ENCODE data around the gene SEMA3C.

SEMA3C gene

GRCh38 chr7:80907612-80908011, 11.2 kb downstream of the SEMA3C start:
- Mint-ChIP-seq H3K4me3 (no peak overlapping the region), H3K9me3 (no peaks in the 10 kb centered on the region)

DNA sequence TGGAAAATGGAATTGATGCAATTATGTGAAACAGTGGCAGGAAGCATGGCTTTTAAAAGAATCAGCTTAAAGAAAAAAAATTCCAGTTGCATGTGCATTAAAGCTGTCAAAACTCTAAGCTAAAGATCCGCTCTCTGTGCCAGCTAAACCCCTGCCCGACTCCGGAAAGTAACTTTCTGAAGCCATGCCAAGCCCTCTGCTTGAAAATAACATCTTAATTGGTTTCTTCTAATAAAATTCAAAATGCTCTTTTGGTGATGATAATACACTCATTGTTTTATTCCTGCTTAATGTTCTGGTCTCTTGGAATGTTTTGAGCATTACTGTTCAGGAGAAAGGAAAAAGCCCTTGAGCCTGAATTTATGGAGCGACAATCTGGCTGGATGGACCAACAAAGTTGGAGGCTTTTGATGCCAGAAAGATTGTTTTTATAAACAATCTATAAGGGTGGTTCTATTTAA, 11.7 kb downstream of the SEMA3C start:
- no peaks in the 10 kb centered on the region for H3K27me3 Mint-ChIP-seq
- no peaks in the 10 kb centered on the region for H3K9me3 Mint-ChIP-seq

More at GRCh38 chr7:80907612-80908011, 11.2 kb downstream of the SEMA3C start:
- no peaks in the 10 kb centered on the region for H3K4me1 Mint-ChIP-seq
- no peaks in the 10 kb centered on the region for H3K27me3 Mint-ChIP-seq
- H3K27ac Mint-ChIP-seq, result no peak overlapping the region
- no peaks in the 10 kb centered on the region for H3K36me3 Mint-ChIP-seq
- ATAC-seq, result no peak

GRCh38 chr7:80905334-80905733, 13.5 kb downstream of the SEMA3C start:
- no peak for ATAC-seq

More for the DNA sequence above, 11.7 kb downstream of the SEMA3C start:
- Mint-ChIP-seq H3K36me3 (no peaks in the 10 kb centered on the region), H3K27ac (no peak overlapping the region), H3K4me1 (no peaks in the 10 kb centered on the region), H3K4me3 (no peak overlapping the region)
- no peak for ATAC-seq

GRCh38 chr7:80902716-80903308, 16.0 kb downstream of the SEMA3C start:
- Mint-ChIP-seq H3K27ac (no peak overlapping the region), H3K4me1 (no peaks in the 10 kb centered on the region), H3K27me3 (no peaks in the 10 kb centered on the region)

More at GRCh38 chr7:80905334-80905733, 13.5 kb downstream of the SEMA3C start:
- no peak overlapping the region for H3K27ac Mint-ChIP-seq
- H3K4me3 Mint-ChIP-seq, result no peak overlapping the region
- no peaks in the 10 kb centered on the region for H3K27me3 Mint-ChIP-seq
- H3K36me3 Mint-ChIP-seq, result no peaks in the 10 kb centered on the region
- no peaks in the 10 kb centered on the region for H3K4me1 Mint-ChIP-seq
- H3K9me3 Mint-ChIP-seq, result no peaks in the 10 kb centered on the region

GRCh38 chr7:80902019-80902418, 16.8 kb downstream of the SEMA3C start:
- no peaks in the 10 kb centered on the region for H3K4me1 Mint-ChIP-seq

More at GRCh38 chr7:80902716-80903308, 16.0 kb downstream of the SEMA3C start:
- no peak for ATAC-seq
- Mint-ChIP-seq H3K36me3 (no peaks in the 10 kb centered on the region), H3K4me3 (no peak overlapping the region), H3K9me3 (no peaks in the 10 kb centered on the region)

GRCh38 chr7:80900583-80901576, 18.0 kb downstream of the SEMA3C start:
- H3K4me3 Mint-ChIP-seq, result no peak overlapping the region
- H3K27me3 Mint-ChIP-seq, result no peaks in the 10 kb centered on the region
- H3K27ac Mint-ChIP-seq, result no peak overlapping the region
- peaks cover 3% of the 10 kb centered on the region for H3K9me3 Mint-ChIP-seq
- no peaks in the 10 kb centered on the region for H3K36me3 Mint-ChIP-seq
- no peaks in the 10 kb centered on the region for H3K4me1 Mint-ChIP-seq
- ATAC-seq, result no peak

More at GRCh38 chr7:80902019-80902418, 16.8 kb downstream of the SEMA3C start:
- ATAC-seq, result no peak
- H3K36me3 Mint-ChIP-seq, result no peaks in the 10 kb centered on the region
- no peak overlapping the region for H3K4me3 Mint-ChIP-seq
- H3K27me3 Mint-ChIP-seq, result no peaks in the 10 kb centered on the region
- H3K9me3 Mint-ChIP-seq, result peaks cover 3% of the 10 kb centered on the region
- H3K27ac Mint-ChIP-seq, result no peak overlapping the region

DNA sequence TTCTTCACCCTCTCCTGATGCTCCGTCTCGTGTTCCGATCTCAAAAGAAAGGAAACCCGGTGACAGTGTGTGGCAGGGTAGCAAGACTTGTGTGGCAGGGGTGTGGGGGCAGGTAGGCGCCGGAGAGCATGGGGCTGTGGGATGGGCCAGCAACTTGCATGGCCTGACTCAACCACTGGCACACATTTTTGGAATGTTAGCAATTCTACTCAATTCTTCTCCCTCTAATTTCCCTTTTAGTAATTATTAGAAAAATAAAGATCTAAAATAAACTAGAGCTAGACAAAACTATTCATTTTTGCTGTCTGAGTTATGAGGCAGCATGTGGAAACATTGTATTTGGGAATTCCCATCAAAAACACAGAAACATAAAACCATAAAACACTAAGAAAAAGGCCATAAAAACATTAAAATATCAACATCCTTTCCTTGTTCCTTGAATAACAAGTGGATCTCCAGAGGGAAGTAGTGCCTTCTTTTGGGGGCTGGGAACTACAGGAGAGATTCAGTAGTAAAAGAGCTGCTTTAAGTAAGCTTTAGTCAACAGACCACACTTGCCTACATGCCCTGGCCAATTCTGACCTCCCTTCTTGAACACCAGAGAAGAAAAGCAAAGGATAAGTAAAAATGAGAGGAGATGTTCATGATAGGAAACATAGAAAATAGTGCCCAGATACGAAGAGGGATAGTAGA, 21.8 kb downstream of the SEMA3C start:
- H3K36me3 Mint-ChIP-seq, result no peaks in the 10 kb centered on the region
- ATAC-seq, result no peak
- no peak overlapping the region for H3K27ac Mint-ChIP-seq
- no peaks in the 10 kb centered on the region for H3K27me3 Mint-ChIP-seq
- peaks cover 10% of the 10 kb centered on the region for H3K9me3 Mint-ChIP-seq
- no peak overlapping the region for H3K4me3 Mint-ChIP-seq
- H3K4me1 Mint-ChIP-seq, result no peaks in the 10 kb centered on the region

DNA sequence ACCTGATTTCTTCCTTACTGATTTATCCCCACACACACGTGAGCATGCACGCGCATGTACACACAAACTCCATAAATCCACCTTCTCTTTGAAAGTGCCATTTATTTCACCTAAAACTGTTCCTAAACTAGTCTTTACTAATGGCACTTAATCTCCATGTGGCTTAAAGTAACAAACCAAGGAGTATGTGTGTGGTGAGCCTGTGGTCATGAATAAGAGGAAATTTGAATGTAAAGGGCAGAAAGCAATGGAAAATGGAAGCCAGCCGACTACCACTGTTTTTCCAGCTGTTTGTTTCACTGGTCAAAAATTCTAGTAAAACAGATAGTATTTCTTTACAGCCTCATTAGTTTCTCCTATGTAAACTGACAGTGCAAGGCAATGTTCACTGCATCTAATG, 23.8 kb downstream of the SEMA3C start:
- H3K4me3 Mint-ChIP-seq, result no peak overlapping the region
- peaks cover 12% of the 10 kb centered on the region for H3K9me3 Mint-ChIP-seq
- H3K27me3 Mint-ChIP-seq, result no peaks in the 10 kb centered on the region
- H3K4me1 Mint-ChIP-seq, result no peaks in the 10 kb centered on the region
- no peak overlapping the region for H3K27ac Mint-ChIP-seq
- no peaks in the 10 kb centered on the region for H3K36me3 Mint-ChIP-seq
- no peak for ATAC-seq

DNA sequence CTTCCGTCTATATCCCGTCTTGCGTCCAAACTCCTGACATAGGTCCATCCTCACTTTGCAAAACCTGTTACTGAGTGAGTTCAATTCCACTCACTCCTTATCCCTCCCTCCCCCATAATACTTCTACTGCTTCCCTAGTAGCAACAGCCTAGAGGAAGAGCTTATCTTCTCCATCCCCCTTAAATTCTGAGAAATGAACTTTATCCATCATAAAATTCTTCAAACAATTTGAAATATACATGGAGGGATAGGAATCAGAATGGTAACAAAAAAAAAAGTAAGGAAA, 27.6 kb downstream of the SEMA3C start:
- H3K9me3 Mint-ChIP-seq, result peaks cover 9% of the 10 kb centered on the region
- ATAC-seq, result no peak
- no peak overlapping the region for H3K4me3 Mint-ChIP-seq
- no peaks in the 10 kb centered on the region for H3K27me3 Mint-ChIP-seq
- H3K36me3 Mint-ChIP-seq, result no peaks in the 10 kb centered on the region
- H3K27ac Mint-ChIP-seq, result no peak overlapping the region
- H3K4me1 Mint-ChIP-seq, result no peaks in the 10 kb centered on the region

- no peak overlapping the region for H3K27ac Mint-ChIP-seq
- H3K9me3 Mint-ChIP-seq, result peaks cover 9% of the 10 kb centered on the region
- no peak overlapping the region for H3K4me3 Mint-ChIP-seq
- H3K36me3 Mint-ChIP-seq, result no peaks in the 10 kb centered on the region
- no peaks in the 10 kb centered on the region for H3K4me1 Mint-ChIP-seq
- H3K27me3 Mint-ChIP-seq, result no peaks in the 10 kb centered on the region
- ATAC-seq, result no peak
These were observed 28.2 kb downstream of the SEMA3C start for GRCh38 chr7:80890426-80891258.

DNA sequence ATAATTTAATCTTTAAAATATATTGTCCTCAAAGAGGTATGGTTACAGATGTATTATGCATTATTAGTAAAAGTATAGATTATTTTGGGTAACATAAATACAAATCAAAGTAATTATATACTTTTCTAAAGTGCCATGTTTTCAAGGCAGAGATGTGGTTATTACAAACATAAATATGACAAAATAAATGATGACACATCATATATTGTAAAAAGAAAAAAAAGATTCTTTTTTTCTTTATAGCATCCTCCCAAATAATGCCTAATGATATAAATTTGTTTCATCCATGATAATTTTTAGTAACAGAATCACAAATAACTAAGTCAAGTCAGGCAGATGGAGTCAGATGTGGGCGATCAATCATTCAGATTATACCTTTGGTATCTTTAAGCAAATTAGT, 29.3 kb downstream of the SEMA3C start:
- Mint-ChIP-seq H3K4me1 (no peaks in the 10 kb centered on the region), H3K9me3 (peaks cover 7% of the 10 kb centered on the region), H3K4me3 (no peak overlapping the region), H3K36me3 (no peaks in the 10 kb centered on the region), H3K27ac (no peak overlapping the region), H3K27me3 (no peaks in the 10 kb centered on the region)
- no peak for ATAC-seq

DNA sequence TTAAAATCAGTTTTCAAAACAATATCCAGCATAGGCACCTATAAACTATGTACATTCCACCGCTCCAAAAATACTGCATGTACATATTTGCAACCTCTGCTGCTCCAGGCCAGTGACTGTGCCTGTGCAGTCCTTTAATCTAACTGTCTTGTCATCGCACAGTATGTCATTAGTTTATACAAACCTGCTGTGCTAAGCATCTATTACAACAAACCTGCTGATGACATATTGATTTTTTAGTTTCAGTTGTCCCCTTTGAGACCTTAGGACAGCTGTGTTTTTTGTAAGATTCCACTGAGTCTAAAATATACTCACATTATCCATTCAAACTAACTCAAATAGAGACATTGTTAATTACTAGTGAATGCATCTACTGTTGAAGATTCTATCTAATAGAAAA, 33.1 kb downstream of the SEMA3C start:
- Mint-ChIP-seq H3K36me3 (no peaks in the 10 kb centered on the region), H3K4me1 (no peaks in the 10 kb centered on the region), H3K27me3 (no peaks in the 10 kb centered on the region), H3K4me3 (no peak overlapping the region), H3K9me3 (no peaks in the 10 kb centered on the region), H3K27ac (no peak overlapping the region)
- no peak for ATAC-seq

DNA sequence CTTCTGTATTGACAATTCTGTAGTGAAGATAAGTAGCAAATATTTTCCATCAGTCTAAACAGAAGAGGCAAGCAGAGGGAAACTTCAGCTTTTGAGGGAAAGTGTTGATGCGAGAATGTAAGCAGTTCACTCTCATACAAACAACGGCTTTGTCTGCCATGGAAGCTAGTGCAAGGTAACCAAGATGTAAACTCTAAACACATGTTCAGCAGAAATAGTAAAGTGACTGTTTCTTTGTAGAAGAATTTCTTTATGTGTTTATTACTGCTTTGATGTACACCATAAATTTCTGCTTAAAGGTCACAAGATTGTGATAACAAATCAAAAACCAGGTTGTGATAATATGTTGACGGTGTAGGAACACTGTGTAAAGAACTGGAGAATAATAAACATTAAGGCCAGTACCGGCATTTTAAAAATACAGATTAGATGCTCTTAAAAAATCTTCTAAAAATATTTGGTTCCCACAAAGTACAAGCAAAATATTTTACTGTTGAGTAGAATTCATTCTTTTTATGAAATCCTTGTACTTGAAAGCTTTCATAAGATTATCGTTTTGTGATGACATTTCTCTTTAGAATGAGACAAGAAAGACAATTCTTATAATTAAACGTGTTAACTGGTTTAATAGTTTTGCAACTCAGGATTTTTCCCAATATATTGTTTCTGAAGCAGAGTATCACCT, 34.2 kb downstream of the SEMA3C start:
- no peak overlapping the region for H3K27ac Mint-ChIP-seq
- no peak for ATAC-seq
- no peaks in the 10 kb centered on the region for H3K4me1 Mint-ChIP-seq
- H3K4me3 Mint-ChIP-seq, result no peak overlapping the region
- H3K9me3 Mint-ChIP-seq, result no peaks in the 10 kb centered on the region
- H3K36me3 Mint-ChIP-seq, result no peaks in the 10 kb centered on the region
- H3K27me3 Mint-ChIP-seq, result no peaks in the 10 kb centered on the region

All from stimulated activated memory B cell treated with anti-CD40 and anti-IgM and Interleukin-4, amounts not matched to agents 10 μg/mL and 1 μg/mL and 100 μg/mL, for 72 hours (primary cell).